ENCODE data around the gene AAK1. TPM values are rescaled to one million over a fixed set of nuclear protein-coding genes. Genes with fewer than 3 reads are reported as not detected.
"Not testable (repeated sequence)": the region's sequence is repeated elsewhere in the genome, so short reads cannot be mapped to it uniquely, and the experiment has no call there.

Gene AAK1
- total RNA-seq, 1 donor from 2014 or later, result 45.5 TPM

DNA sequence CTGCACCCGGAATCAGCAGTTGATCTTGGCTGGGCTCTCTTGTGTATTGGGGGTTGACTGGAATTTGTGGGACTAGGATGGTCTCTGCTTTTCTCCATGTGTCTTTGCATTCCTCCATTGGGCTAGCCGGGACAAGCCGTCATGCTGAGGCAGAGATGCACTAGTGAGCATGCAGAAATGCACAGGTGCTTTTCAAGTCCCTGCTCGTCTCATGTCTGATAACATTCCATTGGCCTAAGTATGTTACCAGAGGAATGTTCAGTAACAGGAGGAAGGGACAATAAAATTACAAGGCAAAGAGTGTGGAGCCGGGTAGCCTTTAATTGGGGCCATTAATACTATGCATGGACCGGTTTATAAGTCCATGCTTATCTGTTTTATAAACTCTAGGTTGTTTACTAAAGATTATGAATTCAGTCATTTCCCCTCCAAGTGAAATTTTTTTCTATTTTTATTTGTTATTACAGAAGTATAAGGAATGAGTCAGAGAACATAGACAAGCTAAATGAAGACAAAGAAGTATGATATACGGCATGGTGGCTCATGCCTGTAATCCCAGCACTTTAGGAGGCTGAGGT, 24.4 kb upstream of the AAK1 start:
- TF ChIP-seq, protein P1, sequence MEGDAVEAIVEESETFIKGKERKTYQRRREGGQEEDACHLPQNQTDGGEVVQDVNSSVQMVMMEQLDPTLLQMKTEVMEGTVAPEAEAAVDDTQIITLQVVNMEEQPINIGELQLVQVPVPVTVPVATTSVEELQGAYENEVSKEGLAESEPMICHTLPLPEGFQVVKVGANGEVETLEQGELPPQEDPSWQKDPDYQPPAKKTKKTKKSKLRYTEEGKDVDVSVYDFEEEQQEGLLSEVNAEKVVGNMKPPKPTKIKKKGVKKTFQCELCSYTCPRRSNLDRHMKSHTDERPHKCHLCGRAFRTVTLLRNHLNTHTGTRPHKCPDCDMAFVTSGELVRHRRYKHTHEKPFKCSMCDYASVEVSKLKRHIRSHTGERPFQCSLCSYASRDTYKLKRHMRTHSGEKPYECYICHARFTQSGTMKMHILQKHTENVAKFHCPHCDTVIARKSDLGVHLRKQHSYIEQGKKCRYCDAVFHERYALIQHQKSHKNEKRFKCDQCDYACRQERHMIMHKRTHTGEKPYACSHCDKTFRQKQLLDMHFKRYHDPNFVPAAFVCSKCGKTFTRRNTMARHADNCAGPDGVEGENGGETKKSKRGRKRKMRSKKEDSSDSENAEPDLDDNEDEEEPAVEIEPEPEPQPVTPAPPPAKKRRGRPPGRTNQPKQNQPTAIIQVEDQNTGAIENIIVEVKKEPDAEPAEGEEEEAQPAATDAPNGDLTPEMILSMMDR (conservative IDR thresholded peaks at IDR 0.05), result no peak
- Mint-ChIP-seq H3K36me3 (no peaks in the 10 kb centered on the region), H3K9me3 (peaks cover 16% of the 10 kb centered on the region), H3K4me3 (no peak overlapping the region), H3K27ac (peak overlapping the region; percentile 68), H3K4me1 (ENCODE audit: unreplicated experiment) (no peaks in the 10 kb centered on the region), H3K27me3 (no peaks in the 10 kb centered on the region)
- DNase-seq (ENCODE audit: extremely low spot score, unreplicated experiment), result no peak

DNA sequence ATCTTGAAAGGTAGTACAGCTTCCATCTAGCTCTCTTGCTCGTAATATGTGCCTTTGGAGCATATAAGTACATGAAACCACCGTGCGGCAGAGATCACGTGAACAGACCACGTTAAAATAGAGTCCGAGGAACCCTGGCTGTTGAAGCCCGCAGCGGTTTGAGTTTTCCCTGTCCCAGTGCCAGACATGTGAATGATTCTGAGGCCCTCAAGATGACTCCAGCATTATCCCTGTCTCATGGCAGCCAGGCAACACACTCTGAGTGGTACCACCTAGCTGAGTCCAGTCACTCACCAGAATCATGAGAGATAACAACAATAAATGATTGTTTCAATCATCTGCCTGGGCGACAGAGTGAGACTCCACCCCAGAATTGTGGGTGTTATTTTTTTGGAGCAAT, 21.6 kb upstream of the AAK1 start:
- Mint-ChIP-seq H3K9me3 (peaks cover 16% of the 10 kb centered on the region), H3K27me3 (no peaks in the 10 kb centered on the region), H3K4me1 (ENCODE audit: unreplicated experiment) (no peaks in the 10 kb centered on the region), H3K4me3 (no peak overlapping the region), H3K27ac (no peak overlapping the region), H3K36me3 (no peaks in the 10 kb centered on the region)
- DNase-seq (ENCODE audit: extremely low spot score, unreplicated experiment), result no peak
- TF ChIP-seq, protein P1 (conservative IDR thresholded peaks at IDR 0.05), result no peak

DNA sequence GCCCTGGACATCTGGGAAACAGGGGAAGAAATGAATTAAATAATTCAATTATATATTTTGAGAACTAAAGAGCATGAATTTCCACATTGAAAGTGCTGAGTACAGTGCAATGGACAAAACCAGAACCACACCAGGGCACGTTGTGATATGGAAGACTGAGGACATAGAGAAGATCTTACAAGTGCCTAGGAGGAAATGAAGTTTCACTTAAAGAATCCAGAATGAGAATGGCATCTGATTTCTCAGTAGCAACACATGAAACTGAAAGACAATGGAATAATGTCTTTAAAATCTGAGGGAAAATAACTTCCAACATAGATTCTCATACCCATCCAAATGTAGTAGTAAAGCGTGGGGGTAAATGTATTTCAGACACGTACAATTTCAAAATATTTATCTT, 20.3 kb upstream of the AAK1 start:
- Mint-ChIP-seq H3K9me3 (peaks cover 16% of the 10 kb centered on the region), H3K4me1 (ENCODE audit: unreplicated experiment) (no peaks in the 10 kb centered on the region), H3K36me3 (no peaks in the 10 kb centered on the region), H3K27ac (no peak overlapping the region), H3K4me3 (no peak overlapping the region), H3K27me3 (no peaks in the 10 kb centered on the region)
- TF ChIP-seq, protein P1 (conservative IDR thresholded peaks at IDR 0.05), result no peak
- DNase-seq (ENCODE audit: extremely low spot score, unreplicated experiment), result no peak

DNA sequence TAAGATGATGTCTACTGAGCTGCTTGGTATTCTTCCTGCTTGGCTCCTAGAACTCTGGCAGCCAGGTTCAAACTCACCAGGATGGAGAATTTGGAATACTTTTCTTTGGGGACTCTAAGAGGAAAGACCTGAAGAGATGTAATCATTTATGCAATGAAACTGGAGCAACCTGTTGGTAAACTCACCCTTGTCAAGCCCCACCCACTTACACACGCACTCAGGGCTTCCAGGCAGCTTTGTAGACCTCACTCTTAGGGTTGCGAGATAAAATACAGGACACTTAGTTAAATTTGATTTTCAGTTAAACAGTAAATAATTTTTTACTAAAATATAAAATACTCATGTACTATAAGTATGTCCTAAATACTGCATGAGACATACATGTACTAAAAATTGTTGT, 19.0 kb upstream of the AAK1 start:
- H3K36me3 Mint-ChIP-seq; H3K27me3 Mint-ChIP-seq; DNase-seq (ENCODE audit: extremely low spot score, unreplicated experiment); H3K4me1 Mint-ChIP-seq (ENCODE audit: unreplicated experiment); H3K4me3 Mint-ChIP-seq: not testable (repeated sequence)
- H3K9me3 Mint-ChIP-seq, result peaks cover 12% of the 10 kb centered on the region
- H3K27ac Mint-ChIP-seq, result peak overlapping the region; percentile 72

DNA sequence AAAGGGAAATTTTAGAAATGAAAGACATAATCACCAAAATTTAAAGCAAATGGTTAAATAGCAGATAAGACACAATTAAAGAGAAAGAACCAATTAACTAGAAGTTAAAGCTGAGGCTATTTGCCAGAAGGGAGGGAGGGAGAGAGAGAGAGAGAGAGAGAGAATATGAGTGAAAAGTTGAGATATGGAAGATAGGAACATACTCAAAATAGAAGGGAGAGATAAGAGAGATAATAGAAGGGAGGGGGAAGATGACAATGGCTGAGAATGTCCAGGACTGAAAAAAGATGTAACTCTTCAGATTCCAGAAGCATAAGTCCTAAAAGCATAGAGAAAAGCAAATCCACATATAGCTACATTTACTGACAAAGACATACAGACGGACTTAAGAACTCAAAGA, 17.1 kb upstream of the AAK1 start:
- H3K9me3 Mint-ChIP-seq, result peaks cover 12% of the 10 kb centered on the region
- H3K4me1 Mint-ChIP-seq (ENCODE audit: unreplicated experiment), result no peaks in the 10 kb centered on the region
- H3K36me3 Mint-ChIP-seq, result no peaks in the 10 kb centered on the region
- H3K27ac Mint-ChIP-seq, result peak overlapping the region; percentile 2
- no peak for DNase-seq (ENCODE audit: extremely low spot score, unreplicated experiment)
- no peaks in the 10 kb centered on the region for H3K27me3 Mint-ChIP-seq
- H3K4me3 Mint-ChIP-seq, result no peak overlapping the region
- TF ChIP-seq, protein P1 (conservative IDR thresholded peaks at IDR 0.05), result no peak

DNA sequence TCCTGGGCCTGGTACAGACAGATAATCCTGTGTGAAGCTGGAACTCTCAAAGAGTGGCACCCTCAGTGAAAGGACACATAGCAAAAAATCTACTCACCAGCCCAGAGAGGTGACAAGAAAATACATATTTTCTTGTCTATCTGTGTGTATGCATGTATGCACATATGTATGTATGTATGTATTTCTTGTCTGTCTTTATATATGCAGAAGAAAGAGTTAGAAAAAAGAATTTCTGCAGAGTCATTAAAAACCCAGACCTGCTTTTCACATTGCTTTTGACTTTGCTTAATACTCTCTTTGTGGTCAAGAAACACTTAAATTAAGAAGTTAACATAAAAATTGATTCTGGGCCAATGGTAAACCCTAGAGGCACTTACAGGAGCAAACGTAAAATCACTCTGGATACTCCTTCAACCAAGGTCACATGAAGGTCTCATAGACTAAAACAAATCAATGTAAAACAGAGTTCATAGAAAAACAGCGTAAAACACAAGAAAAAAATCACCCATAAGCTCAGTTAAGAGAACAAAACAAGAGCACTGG, 16.5 kb upstream of the AAK1 start:
- TF ChIP-seq, protein P1 (conservative IDR thresholded peaks at IDR 0.05), result no peak
- Mint-ChIP-seq H3K27me3 (no peaks in the 10 kb centered on the region), H3K27ac (peak overlapping the region; percentile 72), H3K4me3 (no peak overlapping the region), H3K9me3 (peaks cover 12% of the 10 kb centered on the region), H3K36me3 (no peaks in the 10 kb centered on the region), H3K4me1 (ENCODE audit: unreplicated experiment) (no peaks in the 10 kb centered on the region)
- no peak for DNase-seq (ENCODE audit: extremely low spot score, unreplicated experiment)
